Mammary epithelial cell (primary cell): Measurements from ENCODE around the gene SCMH1.

Experiments used
- EZH2 ChIP-seq: IDR thresholded peaks from 2 replicates; pipeline ENCODE4 v1.6.1; 2012; ENCODE audit warnings: low read length, inconsistent platforms, borderline replicate concordance
- TF ChIP-seq, protein P1 (sequence below), 2 donors: IDR thresholded peaks in 1 of 2; conservative IDR thresholded peaks in 1 of 2; 2 replicates each; pipeline ENCODE4 v1.5.1; 2011 to 2012; ENCODE audit warnings: inconsistent platforms in 2 of 2, low read length in 2 of 2, mild to moderate bottlenecking in 2 of 2, control low read depth in 1 of 2, low read depth in 1 of 2; ENCODE audit not compliant: insufficient read depth in 1 of 2; ENCODE audit errors: extremely low read depth in 1 of 2

DNA sequence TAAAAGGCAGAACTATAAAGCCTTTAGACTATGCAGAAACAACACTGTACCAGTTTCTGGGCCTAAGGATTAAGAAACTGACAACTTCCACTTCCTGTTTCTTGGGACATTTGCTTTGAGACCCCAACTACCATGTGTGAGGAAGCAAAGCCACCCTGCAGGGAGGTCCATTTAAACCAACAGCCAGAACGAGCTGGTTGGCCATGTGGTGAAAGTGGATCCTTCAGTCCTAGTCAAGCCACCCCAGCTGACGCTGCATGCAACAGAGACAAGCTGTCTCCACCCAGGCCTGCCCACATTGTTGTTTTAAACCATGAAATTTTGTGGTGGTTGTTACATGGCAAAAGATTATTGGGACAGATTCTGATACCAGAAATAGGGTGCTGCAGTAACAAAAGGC, 188.8 kb downstream of the SCMH1 start:
- TF ChIP-seq, protein P1, sequence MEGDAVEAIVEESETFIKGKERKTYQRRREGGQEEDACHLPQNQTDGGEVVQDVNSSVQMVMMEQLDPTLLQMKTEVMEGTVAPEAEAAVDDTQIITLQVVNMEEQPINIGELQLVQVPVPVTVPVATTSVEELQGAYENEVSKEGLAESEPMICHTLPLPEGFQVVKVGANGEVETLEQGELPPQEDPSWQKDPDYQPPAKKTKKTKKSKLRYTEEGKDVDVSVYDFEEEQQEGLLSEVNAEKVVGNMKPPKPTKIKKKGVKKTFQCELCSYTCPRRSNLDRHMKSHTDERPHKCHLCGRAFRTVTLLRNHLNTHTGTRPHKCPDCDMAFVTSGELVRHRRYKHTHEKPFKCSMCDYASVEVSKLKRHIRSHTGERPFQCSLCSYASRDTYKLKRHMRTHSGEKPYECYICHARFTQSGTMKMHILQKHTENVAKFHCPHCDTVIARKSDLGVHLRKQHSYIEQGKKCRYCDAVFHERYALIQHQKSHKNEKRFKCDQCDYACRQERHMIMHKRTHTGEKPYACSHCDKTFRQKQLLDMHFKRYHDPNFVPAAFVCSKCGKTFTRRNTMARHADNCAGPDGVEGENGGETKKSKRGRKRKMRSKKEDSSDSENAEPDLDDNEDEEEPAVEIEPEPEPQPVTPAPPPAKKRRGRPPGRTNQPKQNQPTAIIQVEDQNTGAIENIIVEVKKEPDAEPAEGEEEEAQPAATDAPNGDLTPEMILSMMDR (conservative IDR thresholded peaks at IDR 0.05 in 1 of 2, IDR thresholded peaks at IDR 0.05 in 1 of 2; ENCODE audit: extremely low read depth in 1 of 2, insufficient read depth in 1 of 2, low read depth in 1 of 2, low read length in 2 of 2), result no peak
- TF ChIP-seq EZH2, result no peak
